Activated CD4-positive, CD25-positive, alpha-beta regulatory T cell treated with anti-CD3 and anti-CD28 coated beads, Interleukin-2, amount 50 U/mL, for 24 hours (primary cell): ENCODE measurements around the gene PCSK5.

Experiments
- ATAC-seq, 2 donors: fragments of 150-1000 bp; cut with Tn5 transposase; one replicate each; pipeline ENCODE4 v1.10.0; 2021; ENCODE audit warnings: mild to moderate bottlenecking in 1 of 2, moderate library complexity in 1 of 2

PCSK5 gene

GRCh38 chr9:76203373-76203772 lies 312.9 kb downstream of the PCSK5 start:
- no peak for ATAC-seq

- no peak for ATAC-seq
These were observed 316.3 kb downstream of the PCSK5 start for GRCh38 chr9:76206821-76207220.

DNA sequence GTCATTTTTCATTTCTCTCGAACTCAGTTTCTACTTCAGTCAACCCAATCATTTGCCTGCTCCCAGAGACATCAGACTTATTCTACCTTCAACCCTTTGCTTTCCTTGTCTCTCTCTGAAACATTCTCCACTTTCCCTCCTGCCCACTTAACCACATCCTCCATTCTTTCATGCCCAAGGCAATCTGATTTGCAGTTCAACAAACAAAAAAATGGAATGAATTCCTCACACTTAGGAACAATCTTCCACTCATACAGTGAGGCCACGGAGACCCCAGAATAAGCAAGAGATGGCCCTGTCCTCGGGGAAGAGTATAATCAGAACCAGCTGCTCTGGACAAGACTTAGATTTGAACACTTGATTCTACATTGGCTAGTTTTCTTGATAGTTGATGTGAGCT lies 323.3 kb downstream of the PCSK5 start:
- ATAC-seq: no peak

- no peak for ATAC-seq
These were observed 324.6 kb downstream of the PCSK5 start for GRCh38 chr9:76215066-76215465.

- no peak for ATAC-seq
These were observed 325.7 kb downstream of the PCSK5 start for GRCh38 chr9:76216161-76216649.

- no peak for ATAC-seq
These were observed 327.8 kb downstream of the PCSK5 start for GRCh38 chr9:76218117-76218885.

GRCh38 chr9:76218886-76219445 lies 328.5 kb downstream of the PCSK5 start:
- no peak for ATAC-seq

- ATAC-seq: no peak
These were observed 329.2 kb downstream of the PCSK5 start for GRCh38 chr9:76219560-76220151.

- no peak for ATAC-seq
These were observed 330.9 kb downstream of the PCSK5 start for GRCh38 chr9:76221423-76221822.

GRCh38 chr9:76223749-76224340 lies 333.4 kb downstream of the PCSK5 start:
- ATAC-seq: no peak

GRCh38 chr9:76227156-76227555 lies 336.7 kb downstream of the PCSK5 start:
- ATAC-seq: no peak

GRCh38 chr9:76231001-76231400 lies 340.5 kb downstream of the PCSK5 start:
- no peak for ATAC-seq

DNA sequence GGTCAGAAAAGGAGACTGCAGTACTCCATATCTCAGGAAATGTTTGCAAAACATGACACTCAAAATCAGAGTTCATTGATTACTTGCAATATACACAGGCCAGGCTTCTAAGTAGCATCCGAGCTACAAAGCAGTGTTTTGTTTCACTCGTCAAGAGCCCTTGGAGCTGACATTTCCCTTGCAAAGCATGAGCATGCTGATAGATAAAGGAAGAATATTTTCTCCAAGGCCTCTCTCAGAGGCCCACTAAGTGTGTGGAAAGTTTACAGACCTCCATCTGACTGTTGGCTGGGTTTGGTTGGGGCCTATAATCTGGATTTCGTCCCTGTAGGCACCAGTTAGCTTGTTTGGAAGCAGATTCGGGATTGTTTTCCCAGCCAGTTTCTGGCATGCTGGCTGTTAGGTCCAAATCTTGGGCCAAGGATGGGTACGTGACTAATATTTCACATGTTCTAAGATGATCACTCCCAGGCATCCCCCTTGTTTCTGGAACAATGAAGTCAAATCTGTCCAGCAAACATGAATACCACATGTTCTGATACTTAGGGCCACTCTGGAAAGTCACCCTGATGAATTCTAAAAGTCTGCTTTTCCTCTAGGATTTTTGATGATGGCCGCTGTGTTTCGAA lies 342.5 kb downstream of the PCSK5 start:
- ATAC-seq: no peak

- ATAC-seq: no peak
These were observed 350.1 kb downstream of the PCSK5 start for GRCh38 chr9:76240578-76240977.

DNA sequence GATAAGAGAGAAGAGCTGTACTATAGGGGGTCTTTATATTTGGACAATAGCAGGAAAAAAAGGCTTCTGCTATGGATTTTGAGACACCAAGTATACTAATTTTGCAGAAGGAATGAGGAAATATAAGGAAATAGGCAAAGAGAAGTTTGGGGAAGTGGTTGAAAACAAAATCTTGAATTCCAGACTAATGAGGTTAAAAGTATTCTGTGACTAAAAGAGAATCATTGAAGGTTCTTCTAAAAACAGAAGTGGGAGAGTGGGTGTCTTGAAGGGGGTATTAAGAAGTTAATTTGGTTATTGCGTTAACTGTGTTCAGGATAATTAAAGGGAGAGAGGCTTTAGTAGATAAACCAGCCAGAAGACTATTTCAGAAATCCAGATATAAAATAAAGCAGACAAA lies 355.0 kb downstream of the PCSK5 start:
- no peak for ATAC-seq

- no peak for ATAC-seq
These were observed 356.2 kb downstream of the PCSK5 start for GRCh38 chr9:76246680-76247079.

GRCh38 chr9:76247426-76247825 lies 357.0 kb downstream of the PCSK5 start:
- ATAC-seq: no peak

GRCh38 chr9:76249309-76249708 lies 358.8 kb downstream of the PCSK5 start:
- ATAC-seq: no peak

GRCh38 chr9:76255781-76256455 lies 365.4 kb downstream of the PCSK5 start:
- no peak for ATAC-seq

- ATAC-seq: no peak
These were observed 366.8 kb downstream of the PCSK5 start for GRCh38 chr9:76257311-76257710.

GRCh38 chr9:76266649-76267283 lies 376.3 kb downstream of the PCSK5 start:
- ATAC-seq: no peak

GRCh38 chr9:76267284-76267652 lies 376.8 kb downstream of the PCSK5 start:
- ATAC-seq: no peak
